K562 (cell line): ENCODE measurements around the gene UBE2H. TPM values are rescaled to one million over a fixed set of nuclear protein-coding genes. Genes with fewer than 3 reads are reported as not detected.

Source experiments
- ATAC-seq: fragments of 200-7000 bp; cut with Tn5 transposase; 3 replicates; pipeline ENCODE4 v1.9.1; 2020; ENCODE audit warnings: moderate library complexity
- BruUV-seq: library from RNA; stranded (reverse); fragments of 400-500 nt; replicated peaks from 2 replicates; lab custom pipeline; 2021; lab: Mats Ljungman, UMichigan
- CTCF ChIA-PET: fragments of 300-600 bp; formaldehyde crosslinking; extraction: SDS; loops from one replicate; lab custom pipeline; 2021; ENCODE audit warnings: low intra/inter-chr PET ratio; lab: Yijun Ruan, JAX
- POLR2A ChIA-PET: fragments of 300-600, 350-650 bp; sonication (Branson Sonifier 250); formaldehyde crosslinking; extraction: SDS; loops from one replicate; lab custom pipeline; 2021; ENCODE audit warnings: antibody characterized with exemption, inconsistent platforms; lab: Yijun Ruan, JAX
- DNase-seq, 4 experiments: peaks; one replicate each; pipeline versions ENCODE4 v3.0.0 to v3.0.0-alpha.2; 2011 to 2018; ENCODE audit warnings: low spot score in 3 of 4, mixed read lengths in 3 of 4; ENCODE audit errors: extremely low read depth in 1 of 4
- FAIRE-seq: peaks from 2 replicates; lab custom pipeline; 2011; peaks lifted over from hg19 to GRCh38; lab: Jason Lieb, UNC
- H2AFZ ChIP-seq: 2 replicates; pipeline ENCODE4 v1.6.0; 2011; ENCODE audit warnings: low read depth, low read length, control low read depth, inconsistent platforms
- H3K27ac ChIP-seq: fragments of 200-600 bp; 3 replicates; pipeline ENCODE4 v1.8.0; 2011; ENCODE audit warnings: low read depth, mild to moderate bottlenecking, control low read depth, inconsistent platforms, low read length, moderate library complexity, mixed read lengths; ENCODE audit errors: extremely low read depth
- H3K27me3 ChIP-seq, 2 experiments: fragments of 300-600 bp in 1 of 2; 2 replicates in 1 of 2; 3 replicates in 1 of 2; pipeline versions ENCODE4 v1.6.0 to v1.8.0; 2011; ENCODE audit warnings: inconsistent platforms in 2 of 2, low read length in 2 of 2, mild to moderate bottlenecking in 1 of 2, mixed read lengths in 1 of 2, moderate library complexity in 1 of 2; ENCODE audit not compliant: control insufficient read depth in 2 of 2, insufficient read depth in 2 of 2
- H3K36me3 ChIP-seq: fragments of 300-600 bp; 3 replicates; pipeline ENCODE4 v1.8.0; 2011; ENCODE audit warnings: mild to moderate bottlenecking, low read length, inconsistent platforms; ENCODE audit not compliant: control insufficient read depth, insufficient read depth
- H3K4me1 ChIP-seq, 2 experiments: fragments of 200-600 bp in 1 of 2; replicated peaks in 1 of 2; 2 replicates in 1 of 2; 3 replicates in 1 of 2; pipeline versions ENCODE4 v1.5.1 to v1.8.0; 2011; ENCODE audit warnings: inconsistent platforms in 2 of 2, low read length in 2 of 2, mild to moderate bottlenecking in 1 of 2, mixed read lengths in 1 of 2, moderate library complexity in 1 of 2; ENCODE audit not compliant: control insufficient read depth in 2 of 2, insufficient read depth in 2 of 2
- H3K4me2 ChIP-seq: 2 replicates; pipeline ENCODE4 v1.6.1; 2011; ENCODE audit warnings: low read length, control low read depth, inconsistent platforms, mixed read lengths; ENCODE audit not compliant: insufficient read depth
- H3K4me3 ChIP-seq: fragments of 200-600 bp; sonication (generic), shearing (Covaris generic); 2 replicates; pipeline ENCODE4 v1.5.1; 2016; ENCODE audit warnings: control low read depth, inconsistent platforms
- H3K79me2 ChIP-seq: fragments of 200-600 bp; 3 replicates; pipeline ENCODE4 v1.8.0; 2011; ENCODE audit warnings: low read length, inconsistent platforms; ENCODE audit not compliant: control insufficient read depth, insufficient read depth
- H3K9ac ChIP-seq, 2 experiments: 2 replicates each; pipeline versions ENCODE4 v1.6.0 to v1.6.1; 2011; ENCODE audit warnings: low read depth in 2 of 2, low read length in 2 of 2, control low read depth in 1 of 2, inconsistent platforms in 1 of 2, mild to moderate bottlenecking in 1 of 2, mixed read lengths in 1 of 2; ENCODE audit not compliant: insufficient read depth in 1 of 2
- H3K9me1 ChIP-seq: one replicate; pipeline ENCODE4 v1.6.0; 2011; ENCODE audit warnings: inconsistent platforms, mild to moderate bottlenecking, low read length, moderate library complexity; ENCODE audit not compliant: control insufficient read depth, insufficient read depth
- H3K9me3 ChIP-seq: replicated peaks from 2 replicates; pipeline ENCODE4 v1.5.1; 2011; ENCODE audit warnings: low read depth, low read length, inconsistent platforms; ENCODE audit not compliant: control insufficient read depth, insufficient read depth
- H4K20me1 ChIP-seq: replicated peaks from 2 replicates; pipeline ENCODE4 v1.6.1; 2011; ENCODE audit warnings: low read length, inconsistent platforms, mixed read lengths; ENCODE audit not compliant: control insufficient read depth, insufficient read depth
- ARID3A ChIP-seq: IDR thresholded peaks from 2 replicates; pipeline ENCODE4 v1.6.1; 2012; ENCODE audit warnings: low read depth, low read length, improper control_type of control experiment, borderline replicate concordance
- CCAR2 ChIP-seq: fragments of 200-400 bp; formaldehyde crosslinking; IDR thresholded peaks from 2 replicates; pipeline ENCODE4 v1.6.1; 2017; ENCODE audit warnings: mild to moderate bottlenecking, low read depth, low read length
- CHD4 ChIP-seq: fragments of 200-600 bp; sonication (generic); IDR thresholded peaks from 3 replicates; pipeline ENCODE4 v1.6.1; 2012; ENCODE audit warnings: low read depth, mild to moderate bottlenecking, mixed read lengths, low read length, inconsistent platforms; ENCODE audit not compliant: insufficient read depth, insufficient replicate concordance, poor library complexity, severe bottlenecking
- EP300 ChIP-seq: IDR thresholded peaks from 2 replicates; pipeline ENCODE4 v1.6.1; 2012; ENCODE audit warnings: low read length, improper control_type of control experiment
- EZH2 ChIP-seq: IDR thresholded peaks from 2 replicates; pipeline ENCODE4 v1.6.1; 2012; ENCODE audit warnings: low read depth, mild to moderate bottlenecking, inconsistent platforms, low read length, borderline replicate concordance
- FOSL1 ChIP-seq: fragments of 200-800 bp; sonication (Bioruptor generic); conservative IDR thresholded peaks from 2 replicates; pipeline ENCODE4 v1.6.1; 2016; ENCODE audit warnings: missing genetic modification characterization, missing compliant biosample characterization
- GABPA ChIP-seq: fragments of 200-800 bp; sonication (Bioruptor generic); conservative IDR thresholded peaks from 2 replicates; pipeline ENCODE4 v1.6.1; 2016; ENCODE audit warnings: low read depth, missing genetic modification characterization, missing compliant biosample characterization
- HDAC2 ChIP-seq: fragments of 450-650 bp; IDR thresholded peaks from 2 replicates; pipeline ENCODE4 v1.6.1; 2016; ENCODE audit warnings: mild to moderate bottlenecking
- HMGXB4 ChIP-seq: sonication (generic); formaldehyde crosslinking; IDR thresholded peaks from 2 replicates; pipeline ENCODE4 v1.8.1; 2023; ENCODE audit warnings: mild to moderate bottlenecking, missing genetic modification reagents
- HNRNPL ChIP-seq: fragments of 200-400 bp; formaldehyde crosslinking; IDR thresholded peaks from 2 replicates; pipeline ENCODE4 v1.6.1; 2017; ENCODE audit warnings: low read depth, mild to moderate bottlenecking, low read length
- LCOR ChIP-seq: sonication (generic); formaldehyde crosslinking; IDR thresholded peaks from 2 replicates; pipeline ENCODE4 v1.8.0; 2022; ENCODE audit warnings: mild to moderate bottlenecking, missing genetic modification reagents
- NCOA4 ChIP-seq: fragments of 450-650 bp; IDR thresholded peaks from 2 replicates; pipeline ENCODE4 v1.6.1; 2018; ENCODE audit warnings: mild to moderate bottlenecking; ENCODE audit not compliant: partially characterized antibody
- POLR2AphosphoS5 ChIP-seq: IDR thresholded peaks from 2 replicates; pipeline ENCODE4 v1.6.1; 2011; ENCODE audit warnings: mild to moderate bottlenecking, low read depth, low read length, moderate library complexity; ENCODE audit not compliant: control insufficient read depth, insufficient read depth
- SMAD4 ChIP-seq: fragments of 250-450 bp; sonication (Bioruptor Pico); conservative IDR thresholded peaks from 2 replicates; pipeline ENCODE4 v1.8.0; 2021; ENCODE audit warnings: inconsistent platforms, mild to moderate bottlenecking, moderate library complexity
- TAL1 ChIP-seq: fragments of 450-650 bp; IDR thresholded peaks from 2 replicates; pipeline ENCODE4 v1.6.1; 2016; ENCODE audit warnings: mild to moderate bottlenecking
- WGBS: fragments of 100-300 bp; shearing (Covaris generic); methylation state at CpG from one replicate; pipeline ENCODE4 v1.1.6; 2016; ENCODE audit warnings: low coverage, mixed read lengths; ENCODE audit not compliant: insufficient coverage; ENCODE audit errors: missing lambda C conversion rate; 5-methylcytosine and 5-hydroxymethylcytosine counted together
- in situ Hi-C: fragments of 300-500 bp; cut with MboI; formaldehyde crosslinking; loops from 4 replicates; pipeline ENCODE4 v1.15.0; 2018; ENCODE audit warnings: inconsistent platforms, mixed read lengths
- intact Hi-C: fragments of 100-400 bp; cut with micrococcal nuclease; formaldehyde crosslinking; loops from 2 replicates; pipeline ENCODE4 v1.14.2; 2022
- polyA plus RNA-seq, 8 experiments: library from polyadenylated mRNA; depleted of rRNA in 4 of 8; stranded (reverse) in 5 of 8; unstranded in 3 of 8; fragments of >200 nt; fragmentation: Nextera tagmentation in 2 of 8; fragmentation: Illumina TruSeq in 1 of 8; extraction: Ambion mirVana in 2 of 8; extraction: Trizol in 1 of 8; gene quantifications; 2 replicates each; pipeline versions ENCODE4 v1.2.1 to v1.2.3, GENCODE V29; 2011 to 2014; ENCODE audit warnings: inconsistent platforms in 1 of 8, missing spikeins in 1 of 8
- total RNA-seq, 7 experiments: library from RNA; depleted of rRNA in 6 of 7; stranded (reverse); fragments of >200 nt in 6 of 7; fragmentation: Illumina TruSeq in 2 of 7; extraction: Trizol in 2 of 7; gene quantifications; 2 replicates each; pipeline versions ENCODE4 v1.2.1 to v1.2.3, GENCODE V29; 2011 to 2021; ENCODE audit warnings: low replicate concordance in 1 of 7

Gene UBE2H
- total and polyA plus RNA-seq, 9 of the 15 experiments (the other 6 are each of a cell fraction or from before 2014, with no cell fraction given), result 6.3 to 33.0 (median 13.3) TPM

DNA sequence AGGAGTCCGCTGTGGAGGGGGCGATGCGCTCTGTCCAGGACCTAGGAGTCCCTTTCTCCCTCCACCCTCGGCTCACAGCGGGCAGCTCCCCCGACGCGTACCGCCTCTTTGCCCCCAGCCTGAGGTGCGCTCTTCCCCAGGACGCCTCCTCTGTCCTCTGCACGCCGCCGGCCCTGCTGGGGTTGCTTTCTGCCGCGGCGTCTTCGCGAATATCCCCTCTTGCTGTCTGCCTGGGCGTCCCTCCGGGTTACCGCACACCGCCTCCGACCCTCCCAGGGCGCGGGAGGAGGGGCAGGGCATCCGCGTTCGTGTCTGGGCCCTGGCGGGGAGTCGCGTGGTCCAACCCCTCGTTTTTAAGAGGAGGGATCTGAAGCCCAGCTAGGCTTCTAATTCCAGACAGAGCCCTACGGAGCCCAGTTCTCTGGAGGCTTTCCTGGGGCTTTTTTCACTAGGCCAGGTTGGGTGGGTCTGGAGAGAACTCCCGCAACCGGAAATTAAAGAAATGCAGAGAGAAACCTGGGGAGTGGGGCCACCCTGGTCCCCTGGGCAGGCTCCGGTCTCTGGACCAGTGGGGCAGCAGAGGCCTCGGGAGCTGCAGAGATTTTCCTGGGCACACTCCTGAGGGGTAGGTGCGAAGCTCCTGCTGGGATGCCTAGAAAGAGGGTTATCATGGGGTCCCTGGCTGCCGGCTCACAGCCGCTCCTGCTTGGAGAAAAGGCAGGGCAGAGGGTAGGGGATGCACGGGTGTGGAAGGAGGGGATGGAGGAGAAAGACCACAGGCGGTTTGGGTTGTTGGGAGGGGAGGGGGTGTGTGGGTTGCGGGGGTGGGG lies 166.9 kb downstream of the UBE2H start (continued):
- TF ChIP-seq ARID3A (no peak), NCOA4 (no peak), SMAD4 (CRISPR knock-in tag) (no peak), CHD4 (peak; percentile 6), LCOR (CRISPR knock-in tag) (no peak)

DNA sequence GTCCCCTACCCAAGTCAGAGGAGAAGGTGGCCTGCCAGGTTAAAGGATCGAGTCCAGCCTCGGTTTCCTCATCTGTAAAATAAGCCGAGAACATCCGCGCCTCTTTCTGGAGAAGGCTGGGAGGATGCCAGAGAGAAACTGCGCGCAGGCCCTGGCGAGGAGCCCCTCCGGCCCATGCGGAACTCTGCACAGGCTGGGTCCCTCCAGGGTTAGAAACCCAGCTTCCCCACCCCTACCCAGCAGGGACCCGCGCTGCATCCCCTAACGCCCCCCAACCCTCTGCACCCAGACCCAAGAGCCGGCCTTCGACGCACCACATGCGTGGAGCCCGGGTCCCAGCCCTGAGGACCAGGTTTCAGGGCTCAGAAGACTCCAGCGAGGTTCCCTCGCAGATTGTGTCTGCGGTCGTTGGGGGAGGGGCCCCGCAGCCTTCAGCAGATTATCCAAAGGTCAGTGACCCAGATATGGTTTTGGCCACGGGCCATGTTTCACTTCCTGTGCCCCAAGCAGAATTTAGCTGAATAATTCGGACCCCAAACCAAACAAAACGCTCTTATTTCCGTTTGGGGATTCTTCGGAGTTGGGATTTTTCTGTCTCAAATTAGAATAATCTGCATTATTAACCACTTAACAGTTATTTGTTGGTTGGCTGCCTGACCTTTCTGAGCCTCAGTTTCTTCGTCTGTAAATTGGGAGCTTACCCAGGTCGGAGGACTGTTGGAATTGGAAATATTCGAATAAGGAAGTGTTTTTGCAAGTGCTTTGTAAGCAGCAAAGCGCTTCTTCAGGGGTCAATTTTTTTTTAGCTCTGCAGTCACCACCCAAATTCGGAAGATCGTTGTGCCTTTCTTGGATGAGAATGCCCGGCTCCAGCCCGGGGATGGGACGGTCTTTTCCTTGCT lies 167.7 kb downstream of the UBE2H start:
- Histone ChIP-seq H4K20me1 (no peaks in the 10 kb centered on the region), H3K9me1 (no peaks in the 10 kb centered on the region), H3K27me3 (no peaks in the 10 kb centered on the region), H3K79me2 (no peaks in the 10 kb centered on the region), H3K9ac (peak overlapping the region in 1 of 2 experiments; percentile 57; a peak in 2 of 4 replicates), H3K4me2 (no peak overlapping the region), H3K4me1 (peaks cover 8 to 50% of the 10 kb centered on the region in 2 experiments; a peak in 3 of 5 replicates), H3K9me3 (no peaks in the 10 kb centered on the region), H3K27ac (no peak overlapping the region), H3K4me3 (no peak overlapping the region), H2AFZ (no peak overlapping the region), H3K36me3 (no peaks in the 10 kb centered on the region)
- BruUV-seq, result no TSS peak
- DNase-seq (peak in 3 of 4 experiments; percentile 63 to 88 (median 79)), ATAC-seq (peak; percentile 2; the same call in 1 of the 3 replicates), FAIRE-seq (peak; percentile 94)
- in situ Hi-C loops (no loop called here), intact Hi-C loops (no loop called here)
- WGBS, result 33% methylated on average over 37 of the region's 37 CpGs
- ChIA-PET POLR2A (interaction anchor here (0.6 to 2.2 kb wide), 6 partner anchors 13 to 136 kb away, joined by 3 to 6 read pairs (median 3); no protein-coding TSS in a partner anchor), CTCF (no interaction called here)
- TF ChIP-seq HDAC2 (peak; percentile 76; the same call in 1 of the 2 replicates), HNRNPL (no peak), TAL1 (0 out of 2 replicates have a peak, but pooled peaks have one; percentile 21), FOSL1 (tag) (0 out of 2 replicates have a peak, but pooled peaks have one; percentile 21), HMGXB4 (no peak), GABPA (tag) (0 out of 2 replicates have a peak, but pooled peaks have one; percentile 19), EP300 (peak; percentile 63), CCAR2 (0 out of 2 replicates have a peak, but pooled peaks have one; percentile 86), EZH2 (no peak), POLR2AphosphoS5 (0 out of 2 replicates have a peak, but pooled peaks have one; percentile 34)
